ENCODE results near the gene GSTT2B.

DNA sequence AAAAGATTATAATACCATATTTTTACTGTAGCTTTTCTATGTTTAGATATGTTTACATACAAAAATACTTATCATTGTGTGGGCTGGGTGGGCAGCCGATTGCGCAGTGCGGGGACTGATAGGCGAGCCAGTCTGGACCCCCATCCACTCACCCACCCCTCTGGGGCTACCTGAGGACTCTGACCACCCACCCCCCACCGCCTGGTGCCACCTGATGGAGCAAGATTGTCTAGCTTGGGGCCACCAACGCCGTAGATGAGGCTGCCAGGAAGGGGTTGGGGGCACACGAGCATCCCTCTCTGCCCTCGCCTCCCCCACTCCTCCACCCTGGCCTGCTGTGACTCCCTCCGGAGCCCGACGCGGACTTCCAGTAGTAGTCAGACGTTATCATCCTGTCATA is 34.4 kb downstream of the GSTT2B start:
- TF ChIP-seq SIN3A (IDR thresholded peaks at IDR 0.05; ENCODE audit: borderline replicate concordance, low read depth, low read length) = no peak
- TF ChIP-seq, protein P1, sequence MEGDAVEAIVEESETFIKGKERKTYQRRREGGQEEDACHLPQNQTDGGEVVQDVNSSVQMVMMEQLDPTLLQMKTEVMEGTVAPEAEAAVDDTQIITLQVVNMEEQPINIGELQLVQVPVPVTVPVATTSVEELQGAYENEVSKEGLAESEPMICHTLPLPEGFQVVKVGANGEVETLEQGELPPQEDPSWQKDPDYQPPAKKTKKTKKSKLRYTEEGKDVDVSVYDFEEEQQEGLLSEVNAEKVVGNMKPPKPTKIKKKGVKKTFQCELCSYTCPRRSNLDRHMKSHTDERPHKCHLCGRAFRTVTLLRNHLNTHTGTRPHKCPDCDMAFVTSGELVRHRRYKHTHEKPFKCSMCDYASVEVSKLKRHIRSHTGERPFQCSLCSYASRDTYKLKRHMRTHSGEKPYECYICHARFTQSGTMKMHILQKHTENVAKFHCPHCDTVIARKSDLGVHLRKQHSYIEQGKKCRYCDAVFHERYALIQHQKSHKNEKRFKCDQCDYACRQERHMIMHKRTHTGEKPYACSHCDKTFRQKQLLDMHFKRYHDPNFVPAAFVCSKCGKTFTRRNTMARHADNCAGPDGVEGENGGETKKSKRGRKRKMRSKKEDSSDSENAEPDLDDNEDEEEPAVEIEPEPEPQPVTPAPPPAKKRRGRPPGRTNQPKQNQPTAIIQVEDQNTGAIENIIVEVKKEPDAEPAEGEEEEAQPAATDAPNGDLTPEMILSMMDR (IDR thresholded peaks at IDR 0.05) = no peak
- no peak for TF ChIP-seq NRF1 (IDR thresholded peaks at IDR 0.05; ENCODE audit: low read depth, low read length)
- TF ChIP-seq GABPA (IDR thresholded peaks at IDR 0.05; ENCODE audit: low read depth) = no peak
- no peak for TF ChIP-seq YY1 (IDR thresholded peaks at IDR 0.05; ENCODE audit: low read depth)
- no peak for TF ChIP-seq RXRA (IDR thresholded peaks at IDR 0.05; ENCODE audit: borderline replicate concordance, low read depth)
- no peak for TF ChIP-seq TAF1 (IDR thresholded peaks at IDR 0.05; ENCODE audit: borderline replicate concordance, low read depth, low read length)
- TF ChIP-seq, protein P2, sequence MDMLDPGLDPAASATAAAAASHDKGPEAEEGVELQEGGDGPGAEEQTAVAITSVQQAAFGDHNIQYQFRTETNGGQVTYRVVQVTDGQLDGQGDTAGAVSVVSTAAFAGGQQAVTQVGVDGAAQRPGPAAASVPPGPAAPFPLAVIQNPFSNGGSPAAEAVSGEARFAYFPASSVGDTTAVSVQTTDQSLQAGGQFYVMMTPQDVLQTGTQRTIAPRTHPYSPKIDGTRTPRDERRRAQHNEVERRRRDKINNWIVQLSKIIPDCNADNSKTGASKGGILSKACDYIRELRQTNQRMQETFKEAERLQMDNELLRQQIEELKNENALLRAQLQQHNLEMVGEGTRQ (IDR thresholded peaks at IDR 0.05; ENCODE audit: borderline replicate concordance, low read depth, low read length) = no peak
- TF ChIP-seq RFX5 (IDR thresholded peaks at IDR 0.05; ENCODE audit: low read length) = no peak
- TF ChIP-seq EP300 (IDR thresholded peaks at IDR 0.05; ENCODE audit: borderline replicate concordance in 1 of 2, low read depth in 1 of 2, low read length in 1 of 2) = no peak
- TF ChIP-seq, protein P3, sequence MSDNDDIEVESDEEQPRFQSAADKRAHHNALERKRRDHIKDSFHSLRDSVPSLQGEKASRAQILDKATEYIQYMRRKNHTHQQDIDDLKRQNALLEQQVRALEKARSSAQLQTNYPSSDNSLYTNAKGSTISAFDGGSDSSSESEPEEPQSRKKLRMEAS (IDR thresholded peaks at IDR 0.05; ENCODE audit: low read depth) = no peak
- TF ChIP-seq CHD2 (IDR thresholded peaks at IDR 0.05; ENCODE audit: low read length, partially characterized antibody) = no peak
- TF ChIP-seq, protein P4, sequence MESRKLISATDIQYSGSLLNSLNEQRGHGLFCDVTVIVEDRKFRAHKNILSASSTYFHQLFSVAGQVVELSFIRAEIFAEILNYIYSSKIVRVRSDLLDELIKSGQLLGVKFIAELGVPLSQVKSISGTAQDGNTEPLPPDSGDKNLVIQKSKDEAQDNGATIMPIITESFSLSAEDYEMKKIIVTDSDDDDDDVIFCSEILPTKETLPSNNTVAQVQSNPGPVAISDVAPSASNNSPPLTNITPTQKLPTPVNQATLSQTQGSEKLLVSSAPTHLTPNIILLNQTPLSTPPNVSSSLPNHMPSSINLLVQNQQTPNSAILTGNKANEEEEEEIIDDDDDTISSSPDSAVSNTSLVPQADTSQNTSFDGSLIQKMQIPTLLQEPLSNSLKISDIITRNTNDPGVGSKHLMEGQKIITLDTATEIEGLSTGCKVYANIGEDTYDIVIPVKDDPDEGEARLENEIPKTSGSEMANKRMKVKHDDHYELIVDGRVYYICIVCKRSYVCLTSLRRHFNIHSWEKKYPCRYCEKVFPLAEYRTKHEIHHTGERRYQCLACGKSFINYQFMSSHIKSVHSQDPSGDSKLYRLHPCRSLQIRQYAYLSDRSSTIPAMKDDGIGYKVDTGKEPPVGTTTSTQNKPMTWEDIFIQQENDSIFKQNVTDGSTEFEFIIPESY (IDR thresholded peaks at IDR 0.05; ENCODE audit: borderline replicate concordance, low read depth) = no peak
